ENCODE data around the gene FOXP1.

FOXP1 gene

DNA sequence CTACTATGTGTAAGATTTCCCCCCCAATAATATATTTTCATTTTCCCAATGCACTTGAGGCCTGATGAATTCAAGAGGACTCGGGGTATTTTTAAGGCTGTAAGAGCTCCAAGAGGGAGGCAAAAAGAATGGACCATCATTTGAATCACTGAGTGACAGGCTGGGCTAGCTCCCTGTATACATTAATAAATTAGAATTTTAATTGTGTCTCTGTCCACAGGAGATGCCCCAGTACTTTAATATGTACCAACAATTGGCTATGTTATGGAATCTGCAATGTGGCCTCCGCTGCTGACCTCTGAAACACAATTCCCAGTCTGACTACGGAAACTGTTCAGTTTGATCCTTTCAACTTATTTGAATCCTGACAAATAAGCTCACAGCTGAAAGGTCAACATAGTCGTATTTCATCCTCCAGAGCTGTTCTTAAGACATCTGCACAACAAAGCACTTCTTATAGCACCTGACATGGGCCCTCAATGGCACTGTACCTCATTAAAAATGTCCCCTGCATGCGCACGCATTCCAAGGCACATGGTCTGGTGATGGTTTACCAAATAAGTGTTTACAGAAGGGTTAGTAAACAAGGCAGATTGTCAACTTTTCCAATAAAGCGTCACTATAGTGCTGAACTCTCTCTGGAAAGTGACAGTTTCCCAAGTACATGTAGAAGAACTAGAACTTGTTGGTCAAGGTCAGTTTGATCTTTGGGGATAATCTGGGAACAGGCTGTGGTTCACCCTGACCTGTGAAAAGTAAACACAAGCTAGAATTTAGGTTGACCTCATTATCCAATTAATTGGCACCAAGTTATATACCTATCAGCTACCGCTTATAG lies 472.9 kb downstream of the FOXP1 start:
- no peak for DNase-seq

DNA sequence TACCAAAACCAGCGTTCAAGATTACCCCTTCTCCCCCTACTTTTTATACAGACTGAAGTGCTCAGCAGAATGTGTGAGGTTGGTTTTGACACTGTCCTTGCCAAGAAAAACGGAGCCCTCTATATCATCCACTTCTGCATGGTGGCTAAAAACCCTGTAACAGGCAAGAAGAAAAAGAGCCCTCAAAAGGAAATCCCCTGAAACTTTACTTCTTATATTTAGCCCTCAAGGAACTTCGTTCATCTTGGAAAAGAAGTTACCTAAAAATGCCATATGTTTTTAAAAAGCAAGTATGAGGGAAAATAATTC lies 473.6 kb downstream of the FOXP1 start:
- no peak for DNase-seq

DNA sequence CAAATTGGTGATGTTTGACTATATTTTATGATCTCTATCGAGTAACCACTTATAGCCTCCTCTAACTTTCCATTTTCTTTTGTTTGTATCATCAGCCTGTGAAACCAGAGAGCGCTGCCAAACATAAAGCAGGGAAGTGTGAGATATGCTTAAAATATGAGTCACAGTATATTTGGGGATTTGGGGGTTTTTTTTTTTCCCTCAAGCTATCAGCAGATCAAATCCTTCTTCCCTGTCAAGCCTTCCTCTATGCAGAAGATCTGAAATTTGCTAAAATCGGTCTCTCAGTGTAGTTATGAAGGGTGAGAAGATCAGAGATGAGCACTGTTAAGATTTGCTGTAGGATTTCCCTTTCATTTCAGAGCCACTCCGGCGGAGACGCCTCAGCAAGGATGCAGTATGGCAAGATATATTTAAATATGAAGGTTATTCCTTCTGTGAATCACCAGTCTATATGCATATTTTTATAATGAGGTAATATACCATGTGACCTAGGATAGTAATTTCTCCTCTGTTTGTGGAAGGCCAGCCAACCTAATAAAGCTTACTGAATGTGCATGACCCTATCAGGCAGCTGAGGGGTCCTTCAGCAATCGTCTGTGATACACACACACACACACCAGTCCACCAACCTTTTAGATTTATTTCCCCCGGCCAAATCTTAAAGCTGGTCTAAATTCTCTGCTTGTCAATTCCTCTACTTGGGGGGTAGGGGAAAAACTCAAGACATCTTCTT lies 474.1 kb downstream of the FOXP1 start:
- no peak for DNase-seq

DNA sequence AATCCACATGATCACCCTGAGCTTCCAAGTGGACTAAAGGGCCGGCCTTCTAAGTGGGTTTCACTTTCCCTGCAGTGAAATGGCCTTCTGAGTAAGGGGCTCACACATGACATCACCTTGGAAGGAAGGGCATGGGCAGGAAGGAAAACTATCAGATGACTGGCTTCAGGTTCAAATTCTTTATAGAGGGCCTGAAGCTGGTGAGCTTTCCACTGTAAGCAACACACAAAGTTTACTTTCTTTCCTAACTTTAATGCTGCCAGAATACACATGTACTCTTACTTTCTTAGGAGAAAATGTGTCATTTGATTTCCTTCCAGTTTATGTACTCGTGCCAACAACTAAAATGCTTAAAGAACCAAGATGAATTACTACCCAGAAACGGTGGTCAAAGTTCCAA lies 475.6 kb downstream of the FOXP1 start:
- DNase-seq = no peak

DNA sequence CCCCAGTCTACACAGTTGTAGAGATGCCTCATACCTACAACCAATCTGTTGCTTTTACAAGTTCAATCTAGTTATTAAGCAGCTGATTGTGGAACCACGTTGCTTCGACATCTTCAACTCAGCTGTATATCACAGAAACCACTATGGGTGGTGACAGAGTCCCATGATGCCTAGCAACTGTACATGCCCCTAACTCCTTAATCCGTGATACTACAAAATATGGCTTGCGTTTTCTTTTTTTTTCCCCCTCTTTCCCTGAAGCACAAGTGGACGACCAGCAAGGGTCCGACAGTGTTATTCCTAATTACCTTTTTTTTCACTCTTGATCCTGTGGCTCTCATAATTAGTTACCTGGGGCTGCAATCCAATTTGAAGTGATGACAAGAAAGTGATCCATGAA lies 478.6 kb downstream of the FOXP1 start:
- no peak for DNase-seq

DNA sequence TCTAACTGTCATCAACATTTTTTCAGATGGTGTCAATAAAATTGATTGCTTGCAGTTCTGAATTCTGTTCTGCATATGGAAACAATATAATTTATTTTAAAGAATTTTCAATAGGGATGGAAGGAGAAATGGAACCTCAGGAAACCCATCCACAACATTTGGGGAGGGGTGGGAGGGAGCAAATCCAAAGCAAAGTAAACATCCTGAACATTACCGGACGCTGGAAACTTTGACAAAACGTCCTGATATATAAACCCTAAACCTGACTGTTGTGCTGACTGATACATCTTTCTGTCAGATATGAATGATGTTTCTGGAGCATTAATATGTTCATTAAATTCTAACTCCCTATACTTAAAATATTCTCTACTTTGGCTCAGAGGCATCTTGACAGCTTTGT lies 479.0 kb downstream of the FOXP1 start:
- no peak for DNase-seq

GRCh38 chr3:71104121-71104541 lies 479.4 kb downstream of the FOXP1 start:
- DNase-seq = no peak

DNA sequence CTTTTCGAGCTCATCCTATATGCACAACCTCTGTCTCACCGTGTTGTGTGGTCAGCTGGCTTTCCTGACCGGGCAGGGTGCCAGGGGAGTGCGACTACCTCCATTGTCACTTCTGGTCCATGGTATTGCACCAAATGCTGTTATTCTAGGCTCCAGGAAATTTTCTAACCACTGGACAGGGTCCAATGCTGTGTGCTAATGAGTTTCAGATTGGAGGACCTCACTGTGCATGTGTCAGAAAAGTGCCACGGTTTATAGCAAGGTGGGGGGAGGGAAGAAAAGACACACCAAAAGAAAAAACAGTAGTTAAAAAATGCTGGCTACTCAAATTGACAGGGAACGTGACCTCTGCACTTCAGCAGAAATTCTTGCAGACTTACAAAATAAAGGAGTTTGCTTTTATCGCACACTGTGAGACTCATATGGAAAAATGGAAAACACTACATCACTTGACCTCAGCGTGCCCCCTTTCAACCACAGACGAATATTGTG lies 480.1 kb downstream of the FOXP1 start:
- DNase-seq = no peak

DNA sequence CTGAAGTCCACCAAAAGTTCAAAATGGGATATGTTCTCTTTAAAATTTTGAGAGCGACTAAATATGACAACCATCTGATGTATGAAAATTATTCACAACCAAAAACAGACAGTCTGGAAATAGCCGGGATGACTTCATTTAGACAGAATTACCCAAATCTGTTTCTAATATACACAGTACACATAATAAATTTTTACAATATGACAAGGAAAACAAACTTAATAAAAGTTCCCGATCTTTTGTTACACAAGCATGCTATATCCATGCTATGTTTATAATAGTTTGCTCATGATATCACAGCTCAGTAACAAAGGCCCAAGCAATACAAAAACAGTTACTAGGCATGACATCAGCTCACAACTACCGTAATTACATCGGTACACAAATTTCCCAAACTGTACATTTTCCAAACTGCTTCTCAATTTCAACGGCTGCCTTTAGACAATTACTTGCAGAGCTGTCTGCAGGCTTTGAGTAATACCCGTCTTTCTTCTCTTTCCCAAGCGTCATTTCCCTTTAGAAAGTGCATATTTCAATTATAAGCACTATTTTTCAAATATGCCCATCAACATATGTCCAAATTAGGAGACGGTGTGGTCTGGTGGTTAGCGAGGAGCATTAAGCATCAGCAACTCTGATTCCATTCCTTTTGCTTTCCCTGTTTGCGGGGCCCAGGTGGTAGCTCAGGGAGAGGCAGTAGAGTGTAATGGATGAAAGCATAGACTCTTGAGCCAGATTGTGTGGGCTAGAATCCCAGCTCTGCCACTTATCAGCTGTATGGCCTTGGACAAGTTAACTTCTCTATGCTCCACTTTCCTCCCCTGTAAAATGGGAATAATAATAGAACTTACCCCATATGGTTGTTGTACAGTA lies 481.2 kb downstream of the FOXP1 start:
- no peak for DNase-seq

- DNase-seq = no peak
Measured at GRCh38 chr3:71101626-71102025, 481.9 kb downstream of the FOXP1 start.

DNA sequence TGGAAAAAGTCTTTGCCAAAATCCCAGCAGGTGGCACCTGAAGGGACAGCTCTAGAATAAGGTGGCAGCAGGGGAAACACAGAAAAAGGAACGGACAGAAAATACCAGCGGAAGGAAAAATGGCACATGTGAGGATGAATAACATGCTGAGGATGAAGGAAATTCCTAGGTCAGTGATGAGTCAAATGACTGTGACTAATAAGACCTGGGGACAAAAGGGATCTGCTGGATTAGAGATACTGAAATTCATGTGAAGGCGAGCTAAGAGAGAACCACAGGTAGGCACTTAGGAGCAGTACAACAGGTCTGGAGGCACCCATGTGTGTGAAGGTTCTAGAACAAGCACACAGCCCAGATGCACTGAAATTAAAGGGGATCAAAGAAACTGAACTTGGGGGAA lies 482.5 kb downstream of the FOXP1 start:
- no peak for DNase-seq

DNA sequence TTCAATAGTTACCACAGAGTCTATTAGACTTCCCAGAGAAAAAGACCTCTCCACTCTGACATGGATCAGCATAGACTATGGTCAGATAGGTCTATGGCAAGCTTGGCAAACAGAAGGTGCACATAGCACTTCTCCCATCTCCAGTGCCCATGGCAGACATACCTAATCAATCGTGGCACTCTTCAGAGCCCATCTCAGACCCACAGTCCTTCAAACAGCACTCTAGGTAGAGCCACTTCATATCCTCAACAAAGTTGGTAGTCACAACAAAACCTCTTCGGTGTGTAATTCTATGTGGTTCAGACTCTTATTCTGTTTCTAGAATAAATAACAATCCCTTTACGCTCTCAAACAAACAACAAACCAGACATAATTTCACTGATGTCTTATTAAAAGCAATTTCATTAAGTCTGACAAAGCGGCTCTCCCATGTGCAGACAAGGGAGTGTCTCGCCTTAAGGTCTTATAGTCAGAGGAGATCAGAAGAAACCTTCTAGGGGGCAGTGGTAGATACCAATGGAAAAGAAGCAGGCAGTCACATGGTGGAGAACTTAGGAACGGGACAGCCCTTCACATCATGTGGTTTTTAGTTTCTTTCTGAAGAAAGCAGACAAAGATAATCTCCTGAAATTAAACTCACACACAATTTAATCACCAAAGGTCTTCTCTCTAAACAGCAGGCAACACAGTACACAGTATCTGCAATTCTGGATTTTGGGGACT lies 483.4 kb downstream of the FOXP1 start:
- DNase-seq = no peak

DNA sequence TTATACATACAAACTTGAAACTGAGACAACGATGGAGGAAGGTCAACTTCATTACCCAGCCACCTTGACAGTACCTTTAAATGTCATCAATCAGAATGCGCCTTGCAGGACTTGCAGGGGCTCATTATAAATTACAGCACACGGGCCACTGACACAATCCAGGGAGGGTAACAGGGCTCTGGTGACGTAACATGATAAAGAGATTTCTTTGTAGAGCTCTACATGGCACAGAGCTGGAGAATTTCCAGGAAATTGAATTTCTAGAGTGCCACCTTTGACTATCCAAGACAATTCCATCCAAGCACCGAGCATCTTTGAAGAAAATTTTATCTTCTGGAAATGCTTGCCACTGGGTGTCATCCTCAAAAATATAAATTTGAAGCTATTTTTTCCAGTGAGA lies 486.0 kb downstream of the FOXP1 start:
- no peak for DNase-seq

GRCh38 chr3:71095511-71096291 lies 487.8 kb downstream of the FOXP1 start:
- no peak for DNase-seq

DNA sequence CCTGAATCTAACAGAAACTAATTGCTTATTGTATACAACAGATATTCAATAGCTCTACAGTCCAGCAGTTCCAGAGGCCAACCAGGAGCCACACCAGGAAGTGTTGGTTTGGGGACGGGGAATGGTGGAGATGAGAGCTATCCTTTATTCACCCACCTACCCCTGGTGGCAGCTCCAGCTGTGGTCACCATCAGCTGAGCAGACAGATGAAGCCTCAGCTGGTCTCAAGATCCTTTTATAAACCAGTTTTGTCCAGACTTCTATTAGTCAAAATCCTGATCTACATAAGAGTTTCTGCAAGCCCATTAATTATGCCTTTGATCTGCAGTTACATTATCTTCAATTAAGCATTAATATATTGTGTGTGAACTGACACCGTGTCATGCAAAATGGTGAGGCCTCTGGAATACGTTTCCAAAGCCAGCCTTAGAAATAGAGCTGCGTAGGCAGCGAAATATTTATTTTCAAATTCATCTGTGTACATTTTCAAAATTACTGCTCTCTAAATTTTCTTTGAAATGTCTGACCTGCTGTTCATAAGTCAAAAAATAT lies 488.8 kb downstream of the FOXP1 start:
- no peak for DNase-seq

DNA sequence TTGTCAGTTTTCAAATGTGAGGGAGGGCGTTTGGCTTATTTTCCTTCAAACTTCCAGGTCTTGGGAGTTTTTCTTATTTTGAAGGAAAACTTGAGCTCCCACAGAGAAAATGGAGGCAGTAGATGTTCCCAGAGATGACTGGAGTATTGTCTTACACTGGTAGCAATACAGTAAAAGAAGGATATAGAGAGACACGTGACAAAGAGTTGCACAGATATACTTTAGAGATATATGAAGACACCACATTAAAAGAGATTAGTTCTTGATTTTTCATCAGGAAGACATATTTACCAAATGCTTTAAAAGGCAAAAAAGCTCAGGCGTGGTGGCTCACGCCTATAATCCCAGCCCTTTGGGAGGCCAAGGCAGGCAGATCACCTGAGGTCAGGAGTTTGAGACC lies 490.9 kb downstream of the FOXP1 start:
- DNase-seq = no peak

DNA sequence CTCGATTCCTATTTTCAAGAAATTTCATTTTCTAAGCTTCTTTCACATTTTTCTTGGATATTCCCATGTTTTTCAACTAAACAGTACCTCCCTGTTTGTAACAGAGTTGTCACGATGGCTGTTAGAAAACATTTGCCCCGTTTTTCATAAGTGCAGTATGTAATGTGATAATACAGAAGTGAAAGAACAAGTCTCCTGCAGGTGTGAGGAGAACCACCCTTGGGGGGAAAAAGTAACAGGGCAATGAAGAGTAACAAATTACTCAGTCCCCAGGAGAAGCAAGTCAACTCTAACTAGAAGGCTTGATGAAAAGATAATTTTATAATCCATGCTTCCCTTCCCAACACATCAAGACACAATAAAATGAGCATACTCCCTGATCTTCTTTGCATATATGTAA lies 493.3 kb downstream of the FOXP1 start:
- no peak for DNase-seq

DNA sequence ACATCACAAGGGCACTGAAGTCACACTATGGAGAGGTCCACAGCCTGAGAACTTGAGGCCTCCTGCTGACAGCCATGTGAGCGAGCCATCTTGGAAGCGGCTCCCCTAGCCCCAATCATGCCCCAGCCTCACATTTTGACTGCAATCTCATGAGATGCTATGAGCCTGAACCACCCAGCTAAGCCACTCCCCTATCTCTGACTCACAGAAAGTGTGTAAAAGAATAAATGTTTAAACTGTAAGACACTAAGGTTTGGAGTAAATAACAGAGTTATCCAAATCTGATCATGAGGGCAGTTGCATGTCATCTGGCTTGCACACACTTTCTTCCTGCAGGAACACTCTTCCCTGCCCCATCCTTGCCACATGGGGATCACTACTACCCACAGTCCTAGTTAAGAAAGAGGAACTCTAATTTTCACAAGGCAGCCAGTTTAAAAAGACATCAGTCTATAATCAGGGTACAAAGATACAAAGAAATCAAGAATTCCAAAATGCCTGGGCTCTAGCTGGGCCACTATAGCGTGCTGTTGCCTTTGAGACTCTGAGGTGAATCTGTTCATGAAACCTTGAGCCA lies 494.2 kb downstream of the FOXP1 start:
- DNase-seq = no peak

GRCh38 chr3:71088742-71089141 lies 494.8 kb downstream of the FOXP1 start:
- no peak for DNase-seq

GRCh38 chr3:71088019-71088708 lies 495.4 kb downstream of the FOXP1 start:
- no peak for DNase-seq
